Coronary artery (tissue), 2 donors: Measurements from ENCODE around the gene CD52.
A peak's percentile ranks its signal among the peaks of the same experiment; 100 is the strongest.

Source experiments
- DNase-seq: peaks from one replicate; pipeline ENCODE4 v3.0.0-alpha.2; 2017; ENCODE audit warnings: low spot score
- H3K27ac ChIP-seq, 2 donors: fragments of 200-600 bp; sonication (generic); one replicate each; pipeline ENCODE4 v1.5.1; 2016 to 2019
- H3K4me3 ChIP-seq: fragments of 200-600 bp; sonication (generic); 2 replicates; pipeline ENCODE4 v1.5.1; 2016; ENCODE audit warnings: mild to moderate bottlenecking, moderate library complexity
- CTCF ChIP-seq: fragments of 200-600 bp; sonication (generic); IDR thresholded peaks from one replicate; pipeline ENCODE4 v1.5.1; 2019; ENCODE audit warnings: antibody characterized with exemption

The CD52 gene

GRCh38 chr1:26317146-26317545 is 612 bp upstream of the CD52 start:
- Histone ChIP-seq H3K4me3 (no peak overlapping the region), H3K27ac (no peak overlapping the region)
- no peak for DNase-seq
- no peak for TF ChIP-seq CTCF

GRCh38 chr1:26318338-26319064 is 743 bp downstream of the CD52 start:
- Histone ChIP-seq H3K4me3 (no peak overlapping the region), H3K27ac (no peak overlapping the region)
- no peak for TF ChIP-seq CTCF
- no peak for DNase-seq

GRCh38 chr1:26320896-26321295 is 3.1 kb downstream of the CD52 start:
- Histone ChIP-seq H3K4me3 (no peak overlapping the region), H3K27ac (no peak overlapping the region)
- no peak for DNase-seq
- TF ChIP-seq CTCF = no peak

- H3K4me3 ChIP-seq = no peak overlapping the region
- peak; percentile 72 for TF ChIP-seq CTCF
- H3K27ac ChIP-seq = no peak overlapping the region
- peak; percentile 92 for DNase-seq
These were observed 3.7 kb downstream of the CD52 start for GRCh38 chr1:26321315-26322041.

GRCh38 chr1:26322042-26322331 is 4.2 kb downstream of the CD52 start:
- no peak overlapping the region for H3K4me3 ChIP-seq
- H3K27ac ChIP-seq = no peak overlapping the region
- TF ChIP-seq CTCF = no peak
- no peak for DNase-seq

- Histone ChIP-seq H3K4me3 (no peak overlapping the region), H3K27ac (no peak overlapping the region)
- no peak for DNase-seq
- no peak for TF ChIP-seq CTCF
These were observed 5.6 kb downstream of the CD52 start for GRCh38 chr1:26323382-26323781.

- DNase-seq = no peak
- Histone ChIP-seq H3K27ac (no peak overlapping the region), H3K4me3 (no peak overlapping the region)
- TF ChIP-seq CTCF = no peak
These were observed 6.8 kb downstream of the CD52 start for GRCh38 chr1:26324550-26324949.
